B cell (primary cell): ENCODE results near the gene ANK3. TPM values are rescaled to one million over a fixed set of nuclear protein-coding genes. Genes with fewer than 3 reads are reported as not detected.

ENCODE experiments used
- ATAC-seq: fragments of 200-7000 bp; cut with Tn5 transposase; one replicate; pipeline ENCODE4 v1.10.0; 2021; ENCODE audit warnings: low read depth, mild to moderate bottlenecking, moderate number of reproducible peaks, moderate library complexity
- CTCF ChIA-PET: fragments of 350-600 bp; sonication (Branson Sonifier 250); formaldehyde crosslinking; loops from one replicate; lab custom pipeline; 2021; ENCODE audit warnings: antibody characterized with exemption, inconsistent platforms; lab: Charles Lee
- POLR2A ChIA-PET: fragments of 350-600 bp; sonication (Branson Sonifier 250); formaldehyde crosslinking; loops from one replicate; lab custom pipeline; 2021; ENCODE audit warnings: antibody characterized with exemption; lab: Charles Lee
- DNase-seq: peaks from one replicate; pipeline ENCODE4 v3.0.0; 2013
- H2AFZ ChIP-seq: 2 replicates; pipeline ENCODE4 v1.6.1; 2012; ENCODE audit warnings: mild to moderate bottlenecking, low read depth, low read length; ENCODE audit not compliant: insufficient read depth, poor library complexity, severe bottlenecking
- H3K27ac ChIP-seq, 2 donors: 1 replicate in 1 of 2; 2 replicates in 1 of 2; pipeline ENCODE4 v1.5.1; 2012 to 2013; ENCODE audit warnings: low read length in 2 of 2, mild to moderate bottlenecking in 2 of 2, moderate library complexity in 1 of 2
- H3K27me3 ChIP-seq, 4 experiments: fragments of 200-600 bp in 1 of 4; sonication (generic) in 1 of 4; replicated peaks in 1 of 4; 1 replicate in 2 of 4; 2 replicates in 2 of 4; pipeline versions ENCODE4 v1.6.1 to v1.7.0; 2013 to 2016; ENCODE audit warnings: low read length in 3 of 4, mild to moderate bottlenecking in 2 of 4, mixed read lengths in 1 of 4, moderate library complexity in 1 of 4; ENCODE audit not compliant: insufficient read depth in 4 of 4, control insufficient read depth in 3 of 4; ENCODE audit errors: control extremely low read depth in 1 of 4
- H3K36me3 ChIP-seq, 2 experiments: replicated peaks in 1 of 2; 1 replicate in 1 of 2; 2 replicates in 1 of 2; pipeline versions ENCODE4 v1.6.1 to v1.7.1; 2013; ENCODE audit warnings: low read length in 1 of 2; ENCODE audit not compliant: insufficient read depth in 2 of 2, control insufficient read depth in 1 of 2; ENCODE audit errors: control extremely low read depth in 1 of 2, extremely low read depth in 1 of 2
- H3K4me1 ChIP-seq, 2 donors: fragments of 200-600 bp in 1 of 2; sonication (generic) in 1 of 2; 1 replicate in 1 of 2; 2 replicates in 1 of 2; pipeline versions ENCODE4 v1.5.1 to v1.6.1; 2013 to 2017; ENCODE audit warnings: low read length in 2 of 2; ENCODE audit not compliant: control insufficient read depth in 2 of 2, insufficient read depth in 2 of 2
- H3K4me2 ChIP-seq: replicated peaks from 2 replicates; pipeline ENCODE3; 2012; ENCODE audit warnings: mild to moderate bottlenecking, low read depth, low read length; ENCODE audit not compliant: poor library complexity, severe bottlenecking
- H3K4me3 ChIP-seq, 5 experiments: fragments of 200-600 bp in 1 of 5; sonication (generic) in 1 of 5; 1 replicate in 3 of 5; 2 replicates in 2 of 5; pipeline versions ENCODE4 v1.5.1 to v1.7.0; 2011 to 2016; ENCODE audit warnings: low read length in 4 of 5, mild to moderate bottlenecking in 4 of 5, low read depth in 2 of 5, control low read depth in 1 of 5, moderate library complexity in 1 of 5; ENCODE audit not compliant: insufficient read depth in 1 of 5; ENCODE audit errors: control extremely low read depth in 1 of 5, extremely low read depth in 1 of 5
- H3K79me2 ChIP-seq: fragments of 200-600 bp; sonication (generic); one replicate; pipeline ENCODE4 v1.6.0; 2016; ENCODE audit warnings: low read length; ENCODE audit not compliant: control insufficient read depth, insufficient read depth
- H3K9ac ChIP-seq: fragments of 200-600 bp; sonication (generic); 2 replicates; pipeline ENCODE4 v1.6.1; 2017; ENCODE audit warnings: mild to moderate bottlenecking, low read length, moderate library complexity
- H3K9me3 ChIP-seq, 3 donors: one replicate each; pipeline versions ENCODE4 v1.6.1 to v1.7.1; 2013; ENCODE audit warnings: low read length in 2 of 3; ENCODE audit not compliant: control insufficient read depth in 2 of 3, insufficient read depth in 1 of 3; ENCODE audit errors: control extremely low read depth in 1 of 3
- H4K20me1 ChIP-seq: 2 replicates; pipeline ENCODE4 v1.6.0; 2012; ENCODE audit warnings: mild to moderate bottlenecking, low read length; ENCODE audit not compliant: insufficient read depth, control insufficient read depth, poor library complexity, severe bottlenecking
- H3K27ac Mint-ChIP-seq: one replicate; pipeline ENCODE4 v1.8.0; 2021; ENCODE audit warnings: mixed read lengths
- H3K27me3 Mint-ChIP-seq: one replicate; pipeline ENCODE4 v1.8.0; 2021; ENCODE audit warnings: mixed read lengths
- H3K4me1 Mint-ChIP-seq: one replicate; pipeline ENCODE4 v1.8.0; 2021; ENCODE audit warnings: mixed read lengths
- H3K4me3 Mint-ChIP-seq: one replicate; pipeline ENCODE4 v1.8.0; 2021; ENCODE audit warnings: mixed read lengths
- H3K9me3 Mint-ChIP-seq: one replicate; pipeline ENCODE4 v1.8.0; 2022; ENCODE audit warnings: mixed read lengths; ENCODE audit not compliant: insufficient read depth
- EZH2 ChIP-seq: IDR thresholded peaks from 2 replicates; pipeline ENCODE4 v1.6.1; 2012; ENCODE audit warnings: borderline replicate concordance, low read depth, mild to moderate bottlenecking, moderate library complexity, low read length; ENCODE audit not compliant: insufficient read depth, poor library complexity, severe bottlenecking
- WGBS: methylation state at CpG from one replicate; pipeline ENCODE4 v1.1.5; 2013; ENCODE audit warnings: missing lambda C conversion rate; ENCODE audit not compliant: insufficient coverage; 5-methylcytosine and 5-hydroxymethylcytosine counted together
- intact Hi-C: fragments of 100-400 bp; cut with micrococcal nuclease; formaldehyde crosslinking; loops from one replicate; pipeline ENCODE4 v1.10.0; 2022
- polyA plus RNA-seq: library from polyadenylated mRNA; depleted of rRNA; stranded (reverse); fragments of >200 nt; gene quantifications from 2 replicates; pipeline ENCODE4 v1.2.3, GENCODE V29; 2012
- total RNA-seq, 2 donors: library from RNA; stranded (reverse); fragments of 120-200 nt in 1 of 2; gene quantifications; 1 replicate in 1 of 2; 2 replicates in 1 of 2; pipeline versions ENCODE4 v1.2.3 to v1.2.4, GENCODE V29; 2013 to 2022
- TF ChIP-seq, protein P1 (sequence below): fragments of 200-600 bp; IDR thresholded peaks from one replicate; pipeline ENCODE4 v1.8.0; 2022; ENCODE audit warnings: antibody characterized with exemption, mild to moderate bottlenecking

Gene ANK3
- total and polyA plus RNA-seq, 2 donors (not counting 1 experiment from before 2014, with no cell fraction given) = 4.9 to 21.6 TPM

DNA sequence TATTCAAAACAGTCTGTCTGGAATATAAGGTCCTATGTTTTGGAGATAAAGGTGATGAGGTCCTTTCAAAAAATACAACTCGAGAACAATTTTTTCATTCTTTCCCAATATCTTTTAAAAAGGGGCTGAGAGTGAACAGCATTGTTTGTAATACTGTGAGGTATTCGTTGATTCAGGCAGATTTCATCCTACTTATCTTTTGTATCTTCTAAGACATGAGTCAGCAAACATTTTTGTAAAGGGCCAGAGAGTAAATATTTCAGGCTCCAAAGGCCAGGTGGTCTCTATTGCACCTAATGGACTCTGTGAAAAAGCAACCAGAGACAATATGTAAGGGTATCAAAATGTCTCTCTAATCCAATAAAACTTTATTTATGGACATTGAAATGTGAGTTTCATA lies 8.1 kb upstream of the ANK3 start:
- Histone ChIP-seq H3K36me3 (no peaks in the 10 kb centered on the region), H3K79me2 (no peaks in the 10 kb centered on the region), H3K4me2 (no peak overlapping the region), H3K4me1 (peaks cover 4 to 6% of the 10 kb centered on the region in 2 donors), H4K20me1 (no peaks in the 10 kb centered on the region), H3K9ac (no peak overlapping the region), H3K4me3 (no peak overlapping the region), H3K27me3 (no peaks in the 10 kb centered on the region), H3K27ac (no peak overlapping the region), H3K9me3 (no peaks in the 10 kb centered on the region), H2AFZ (no peak overlapping the region)
- Mint-ChIP-seq H3K27me3 (no peaks in the 10 kb centered on the region), H3K4me1 (peaks cover 8% of the 10 kb centered on the region), H3K27ac (no peak overlapping the region), H3K4me3 (no peak overlapping the region), H3K9me3 (no peaks in the 10 kb centered on the region)
- CTCF ChIA-PET = no interaction called here
- TF ChIP-seq, protein P1, sequence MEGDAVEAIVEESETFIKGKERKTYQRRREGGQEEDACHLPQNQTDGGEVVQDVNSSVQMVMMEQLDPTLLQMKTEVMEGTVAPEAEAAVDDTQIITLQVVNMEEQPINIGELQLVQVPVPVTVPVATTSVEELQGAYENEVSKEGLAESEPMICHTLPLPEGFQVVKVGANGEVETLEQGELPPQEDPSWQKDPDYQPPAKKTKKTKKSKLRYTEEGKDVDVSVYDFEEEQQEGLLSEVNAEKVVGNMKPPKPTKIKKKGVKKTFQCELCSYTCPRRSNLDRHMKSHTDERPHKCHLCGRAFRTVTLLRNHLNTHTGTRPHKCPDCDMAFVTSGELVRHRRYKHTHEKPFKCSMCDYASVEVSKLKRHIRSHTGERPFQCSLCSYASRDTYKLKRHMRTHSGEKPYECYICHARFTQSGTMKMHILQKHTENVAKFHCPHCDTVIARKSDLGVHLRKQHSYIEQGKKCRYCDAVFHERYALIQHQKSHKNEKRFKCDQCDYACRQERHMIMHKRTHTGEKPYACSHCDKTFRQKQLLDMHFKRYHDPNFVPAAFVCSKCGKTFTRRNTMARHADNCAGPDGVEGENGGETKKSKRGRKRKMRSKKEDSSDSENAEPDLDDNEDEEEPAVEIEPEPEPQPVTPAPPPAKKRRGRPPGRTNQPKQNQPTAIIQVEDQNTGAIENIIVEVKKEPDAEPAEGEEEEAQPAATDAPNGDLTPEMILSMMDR = no peak
- TF ChIP-seq EZH2 = no peak
- ATAC-seq (no peak), DNase-seq (no peak)
- POLR2A ChIA-PET = no interaction called here
- intact Hi-C loops = no loop called here
- no CpG with 5 or more reads among the region's 2 CpGs for WGBS

DNA sequence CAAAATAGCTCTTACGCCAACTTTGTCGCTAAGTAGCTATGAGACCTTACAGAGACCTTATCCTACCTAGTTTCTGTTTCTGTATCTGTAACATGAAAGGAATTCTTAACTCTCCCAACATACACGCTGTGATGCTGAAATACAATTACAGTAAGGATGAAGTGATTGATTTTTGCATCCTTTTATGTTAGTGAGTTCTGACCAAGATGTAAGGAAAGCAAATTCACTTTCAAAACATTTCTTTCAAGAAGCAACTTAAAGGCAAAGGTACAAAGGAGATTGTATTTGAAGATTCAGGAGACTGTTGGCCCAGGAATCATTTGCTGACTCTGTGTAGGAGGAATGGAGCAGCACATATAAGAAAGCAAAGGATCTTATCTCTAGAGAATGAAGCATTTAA lies 7.1 kb upstream of the ANK3 start:
- Histone ChIP-seq H3K4me2 (no peak overlapping the region), H2AFZ (no peak overlapping the region), H3K4me3 (no peak overlapping the region), H4K20me1 (no peaks in the 10 kb centered on the region), H3K4me1 (peaks cover 4 to 6% of the 10 kb centered on the region in 2 donors), H3K36me3 (no peaks in the 10 kb centered on the region), H3K27ac (no peak overlapping the region), H3K27me3 (no peaks in the 10 kb centered on the region), H3K79me2 (no peaks in the 10 kb centered on the region), H3K9me3 (no peaks in the 10 kb centered on the region), H3K9ac (no peak overlapping the region)
- TF ChIP-seq, protein P1 = no peak
- TF ChIP-seq EZH2 = no peak
- Mint-ChIP-seq H3K9me3 (no peaks in the 10 kb centered on the region), H3K4me3 (no peak overlapping the region), H3K27me3 (no peaks in the 10 kb centered on the region), H3K27ac (no peak overlapping the region), H3K4me1 (peaks cover 8% of the 10 kb centered on the region)
- DNase-seq (no peak), ATAC-seq (no peak)
- intact Hi-C loops = no loop called here
- ChIA-PET POLR2A (no interaction called here), CTCF (no interaction called here)
- WGBS = no CpG with 5 or more reads among the region's 3 CpGs
